Ascending aorta (tissue), 2 donors: Measurements from ENCODE around the gene TTLL10. TPM values are rescaled to one million over a fixed set of nuclear protein-coding genes. Genes with fewer than 3 reads are reported as not detected.

Experiments
- DNase-seq, 2 donors: peaks; one replicate each; pipeline ENCODE4 v3.0.0-alpha.2; 2019; ENCODE audit warnings: low spot score in 2 of 2
- H3K27ac ChIP-seq, 2 donors: fragments of 200-600 bp; sonication (generic); one replicate each; pipeline ENCODE4 v1.5.1; 2016 to 2017; ENCODE audit warnings: mild to moderate bottlenecking in 1 of 2
- H3K27me3 ChIP-seq: fragments of 200-600 bp; sonication (generic); one replicate; pipeline ENCODE4 v1.5.1; 2017
- H3K36me3 ChIP-seq, 2 donors: fragments of 200-600 bp; sonication (generic); one replicate each; pipeline ENCODE4 v1.5.1; 2016
- H3K4me1 ChIP-seq, 2 donors: fragments of 200-600 bp; sonication (generic); one replicate each; pipeline ENCODE4 v1.5.1; 2016 to 2017; ENCODE audit warnings: mild to moderate bottlenecking in 1 of 2
- H3K4me3 ChIP-seq, 2 donors: fragments of 200-600 bp; sonication (generic); one replicate each; pipeline ENCODE4 v1.5.1; 2016 to 2017; ENCODE audit warnings: mild to moderate bottlenecking in 1 of 2
- H3K9me3 ChIP-seq, 2 donors: fragments of 200-600 bp; sonication (generic); one replicate each; pipeline ENCODE4 v1.5.1; 2016
- intact Hi-C: fragments of 100-400 bp; cut with DNase I; formaldehyde crosslinking; loops from one replicate; pipeline ENCODE4 v1.15.1; 2023
- total RNA-seq: library from RNA; depleted of rRNA; stranded (reverse); fragments of >200 nt; gene quantifications from one replicate; pipeline ENCODE4 v1.1.0, GENCODE V29; 2016
- TF ChIP-seq, protein P1 (sequence below), 3 experiments: fragments of 200-600 bp in 2 of 3; fragments of 450-650 bp in 1 of 3; sonication (generic) in 2 of 3; IDR thresholded peaks; one replicate each; pipeline ENCODE4 v1.5.1; 2016 to 2019; ENCODE audit warnings: antibody characterized with exemption in 3 of 3, mild to moderate bottlenecking in 1 of 3, moderate library complexity in 1 of 3

TTLL10 gene
- total RNA-seq, 1 donor from 2014 or later: not detected

DNA sequence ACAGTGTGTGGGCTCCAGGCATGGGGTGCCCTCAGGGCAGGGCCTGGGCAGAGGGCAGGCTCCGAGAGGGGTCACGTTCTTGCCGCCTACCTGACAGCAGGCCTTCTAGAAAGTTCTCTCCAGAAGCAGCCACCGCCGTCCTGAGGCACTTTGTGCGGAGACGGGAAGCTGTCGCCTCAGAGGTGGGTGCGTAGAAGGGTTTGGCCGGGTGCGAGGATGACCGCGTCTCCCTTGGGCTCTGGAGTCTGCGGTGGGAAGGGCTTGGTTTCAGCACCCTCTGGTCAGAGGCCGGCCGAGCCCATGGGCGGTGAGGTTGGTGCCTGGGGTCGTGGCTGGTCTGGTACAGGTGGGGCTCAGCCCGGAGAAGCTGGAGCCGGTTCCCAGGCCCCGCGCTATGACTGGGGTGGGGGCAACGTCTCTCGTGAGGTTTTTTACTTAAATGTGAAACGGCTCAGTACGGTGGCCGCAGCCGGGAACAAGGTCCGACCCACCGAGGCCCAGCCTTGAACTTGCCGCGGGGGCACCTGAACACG, 10.1 kb upstream of the TTLL10 start:
- Histone ChIP-seq H3K27ac (no peak overlapping the region), H3K36me3 (no peaks in the 10 kb centered on the region), H3K9me3 (no peaks in the 10 kb centered on the region), H3K27me3 (peaks cover 7% of the 10 kb centered on the region), H3K4me3 (no peak overlapping the region), H3K4me1 (peaks cover under 1 to 3% of the 10 kb centered on the region in 2 donors)
- intact Hi-C loops: no loop called here
- TF ChIP-seq, protein P1, sequence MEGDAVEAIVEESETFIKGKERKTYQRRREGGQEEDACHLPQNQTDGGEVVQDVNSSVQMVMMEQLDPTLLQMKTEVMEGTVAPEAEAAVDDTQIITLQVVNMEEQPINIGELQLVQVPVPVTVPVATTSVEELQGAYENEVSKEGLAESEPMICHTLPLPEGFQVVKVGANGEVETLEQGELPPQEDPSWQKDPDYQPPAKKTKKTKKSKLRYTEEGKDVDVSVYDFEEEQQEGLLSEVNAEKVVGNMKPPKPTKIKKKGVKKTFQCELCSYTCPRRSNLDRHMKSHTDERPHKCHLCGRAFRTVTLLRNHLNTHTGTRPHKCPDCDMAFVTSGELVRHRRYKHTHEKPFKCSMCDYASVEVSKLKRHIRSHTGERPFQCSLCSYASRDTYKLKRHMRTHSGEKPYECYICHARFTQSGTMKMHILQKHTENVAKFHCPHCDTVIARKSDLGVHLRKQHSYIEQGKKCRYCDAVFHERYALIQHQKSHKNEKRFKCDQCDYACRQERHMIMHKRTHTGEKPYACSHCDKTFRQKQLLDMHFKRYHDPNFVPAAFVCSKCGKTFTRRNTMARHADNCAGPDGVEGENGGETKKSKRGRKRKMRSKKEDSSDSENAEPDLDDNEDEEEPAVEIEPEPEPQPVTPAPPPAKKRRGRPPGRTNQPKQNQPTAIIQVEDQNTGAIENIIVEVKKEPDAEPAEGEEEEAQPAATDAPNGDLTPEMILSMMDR (IDR thresholded peaks at IDR 0.05): no peak
- DNase-seq: no peak

DNA sequence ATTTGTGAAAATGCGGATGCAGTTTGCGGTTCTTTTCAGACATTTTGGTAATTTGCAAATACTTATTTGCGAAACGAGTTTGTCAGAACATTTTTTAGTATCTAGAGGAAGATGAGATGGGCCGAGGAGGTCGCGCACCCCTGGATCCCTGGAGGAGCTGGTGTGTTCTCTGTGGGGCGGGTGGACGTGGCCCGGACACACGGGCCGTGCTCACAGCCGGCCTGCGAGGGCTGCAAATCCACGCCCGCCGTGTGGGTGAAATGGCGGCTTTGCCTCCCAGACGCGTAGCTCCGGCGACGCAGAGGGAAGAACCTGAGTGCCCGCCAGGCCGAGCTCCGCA, 9.3 kb upstream of the TTLL10 start:
- no peaks in the 10 kb centered on the region for H3K4me1 ChIP-seq
- no peak for DNase-seq
- H3K9me3 ChIP-seq: no peaks in the 10 kb centered on the region
- H3K36me3 ChIP-seq: no peaks in the 10 kb centered on the region
- H3K27ac ChIP-seq: no peak overlapping the region
- H3K4me3 ChIP-seq: no peak overlapping the region
- TF ChIP-seq, protein P1 (IDR thresholded peaks at IDR 0.05): no peak
- peaks cover 7% of the 10 kb centered on the region for H3K27me3 ChIP-seq
- intact Hi-C loops: no loop called here

DNA sequence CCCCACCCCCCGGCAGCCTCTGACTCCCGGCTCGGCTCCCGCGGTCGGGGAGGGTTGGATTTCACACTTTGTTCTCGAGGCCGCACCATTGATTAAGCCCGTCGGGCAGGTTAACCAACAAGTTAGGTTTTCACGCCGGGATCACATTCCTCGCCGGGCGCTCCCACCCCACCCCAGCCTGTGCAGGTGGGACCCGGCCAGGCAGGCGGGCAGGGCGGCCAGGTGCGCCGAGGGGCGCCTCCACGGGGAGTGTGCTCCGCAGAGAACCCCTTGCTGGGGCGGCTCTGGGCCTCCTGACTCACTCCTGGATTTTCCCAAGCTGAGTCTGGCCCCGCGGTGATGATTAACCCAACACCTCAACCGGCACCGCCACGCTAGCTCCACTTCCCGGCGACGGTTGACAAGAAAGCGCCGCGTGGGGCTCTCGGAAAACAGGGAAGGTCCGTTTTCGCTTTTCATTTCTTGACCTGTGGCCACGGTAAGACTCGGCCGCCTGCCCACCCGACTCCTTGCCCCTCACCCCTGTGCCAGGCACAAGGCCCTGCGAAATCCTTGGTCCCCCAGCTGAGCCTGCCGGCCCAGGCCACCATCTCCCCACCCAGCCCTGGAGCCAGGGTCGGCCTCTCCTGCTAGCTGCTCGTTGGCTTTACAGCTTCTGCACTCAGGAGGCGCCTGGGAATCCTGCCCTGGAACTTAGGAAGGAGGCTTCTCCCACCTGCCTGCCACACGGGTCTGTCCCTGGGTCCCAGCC, 8.8 kb upstream of the TTLL10 start:
- no peak for DNase-seq
- no peak overlapping the region for H3K4me3 ChIP-seq
- no peaks in the 10 kb centered on the region for H3K4me1 ChIP-seq
- H3K27me3 ChIP-seq: peaks cover 7% of the 10 kb centered on the region
- intact Hi-C loops: no loop called here
- no peaks in the 10 kb centered on the region for H3K36me3 ChIP-seq
- TF ChIP-seq, protein P1 (IDR thresholded peaks at IDR 0.05): no peak
- H3K27ac ChIP-seq: no peak overlapping the region
- no peaks in the 10 kb centered on the region for H3K9me3 ChIP-seq

DNA sequence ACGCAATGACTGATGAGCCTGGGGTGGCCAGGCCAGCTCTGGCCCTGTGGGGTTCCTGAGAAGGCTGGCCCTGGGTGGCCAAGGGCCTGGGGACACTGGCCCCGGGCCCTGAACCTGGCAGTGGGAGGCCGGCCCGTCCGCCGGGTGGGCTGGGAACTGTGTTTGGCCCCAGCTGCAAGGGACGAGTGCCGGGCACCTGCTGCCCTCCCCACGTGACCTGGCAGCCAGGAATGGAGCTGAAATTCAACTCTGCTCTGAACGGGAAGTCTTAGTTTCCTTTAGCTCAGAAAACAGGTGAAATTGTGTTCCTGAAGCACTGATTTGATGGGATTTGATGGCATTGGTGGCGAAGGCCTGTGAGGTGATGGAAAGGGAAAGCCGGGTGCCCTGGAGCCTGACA, 8.2 kb upstream of the TTLL10 start:
- no peak for DNase-seq
- no peaks in the 10 kb centered on the region for H3K36me3 ChIP-seq
- H3K4me3 ChIP-seq: no peak overlapping the region
- H3K9me3 ChIP-seq: no peaks in the 10 kb centered on the region
- H3K4me1 ChIP-seq: no peaks in the 10 kb centered on the region
- no peak overlapping the region for H3K27ac ChIP-seq
- H3K27me3 ChIP-seq: peaks cover 7% of the 10 kb centered on the region
- TF ChIP-seq, protein P1 (IDR thresholded peaks at IDR 0.05): no peak
- intact Hi-C loops: no loop called here

DNA sequence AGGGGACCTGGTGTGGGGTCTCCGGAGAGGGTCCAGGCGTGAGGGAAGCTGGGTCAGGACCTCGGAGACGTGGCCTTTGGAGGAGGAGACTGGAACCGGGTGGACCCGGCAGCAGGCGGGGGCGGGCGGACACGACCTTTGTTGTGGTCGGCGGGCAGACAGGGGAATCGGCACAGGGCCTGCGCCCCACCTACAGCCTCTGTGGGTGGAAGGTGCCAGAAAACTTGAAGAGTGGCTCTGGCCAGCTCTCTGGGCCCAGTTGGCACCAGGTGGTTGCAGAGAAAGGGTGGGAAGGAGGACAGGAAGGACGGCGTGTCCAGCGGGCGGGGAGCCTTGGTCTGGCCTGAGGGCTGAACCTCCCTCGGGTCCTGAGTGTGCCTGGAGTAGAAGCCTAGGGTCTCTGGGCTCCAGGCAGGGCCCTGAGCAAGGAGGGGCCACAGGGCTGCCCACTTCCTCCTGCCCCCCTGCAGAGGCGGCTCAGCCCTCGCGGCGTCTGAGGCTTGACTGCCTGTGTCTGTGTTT, 7.7 kb upstream of the TTLL10 start:
- TF ChIP-seq, protein P1 (IDR thresholded peaks at IDR 0.05): no peak
- Histone ChIP-seq H3K4me3 (no peak overlapping the region), H3K27me3 (peaks cover 7% of the 10 kb centered on the region), H3K4me1 (no peaks in the 10 kb centered on the region), H3K9me3 (no peaks in the 10 kb centered on the region), H3K36me3 (no peaks in the 10 kb centered on the region), H3K27ac (no peak overlapping the region)
- intact Hi-C loops: no loop called here
- DNase-seq: no peak
